Measurements from ENCODE around the gene GRAP2. TPM values are rescaled to one million over a fixed set of nuclear protein-coding genes. Genes with fewer than 3 reads are reported as not detected.
A peak's percentile ranks its signal among the peaks of the same experiment; 100 is the strongest.

Gene GRAP2
- total and polyA plus RNA-seq, 9 of the 15 experiments (the other 6 are each of a cell fraction or from before 2014, with no cell fraction given), result 4.8 to 88.7 (median 60.4) TPM

DNA sequence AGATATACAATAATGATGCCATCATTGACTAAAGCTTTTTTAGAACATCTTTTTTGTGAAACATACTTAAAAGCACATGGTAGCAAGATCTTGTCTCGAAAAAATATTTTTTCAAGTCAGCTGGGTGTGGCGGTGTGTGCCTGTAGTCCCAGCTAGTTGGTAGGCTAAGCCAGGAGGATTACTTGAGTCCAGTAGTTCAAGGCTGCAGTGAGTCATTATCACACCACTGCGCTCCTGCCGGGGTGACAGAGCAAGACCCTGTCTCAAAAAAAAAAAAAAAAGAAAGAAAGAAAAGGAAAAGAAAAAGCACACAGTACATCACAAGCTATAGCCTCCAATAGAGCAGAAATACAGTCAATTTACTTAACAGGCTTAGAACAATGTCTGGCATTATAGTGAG, 44.3 kb upstream of the GRAP2 start (continued):
- TF ChIP-seq EHMT2 (IDR thresholded peaks at IDR 0.05), result peak; percentile 59
- peak; percentile 18; the same call in 1 of the 2 replicates for TF ChIP-seq EP300 (IDR thresholded peaks at IDR 0.05; ENCODE audit: low read length)
- peak; percentile 24; the same call in 1 of the 2 replicates for TF ChIP-seq EP400 (IDR thresholded peaks at IDR 0.05)
- TF ChIP-seq, protein P1, sequence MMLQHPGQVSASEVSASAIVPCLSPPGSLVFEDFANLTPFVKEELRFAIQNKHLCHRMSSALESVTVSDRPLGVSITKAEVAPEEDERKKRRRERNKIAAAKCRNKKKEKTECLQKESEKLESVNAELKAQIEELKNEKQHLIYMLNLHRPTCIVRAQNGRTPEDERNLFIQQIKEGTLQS (IDR thresholded peaks at IDR 0.05), result peak; percentile 68
- TF ChIP-seq, protein P1 (CRISPR knock-in tag; conservative IDR thresholded peaks at IDR 0.05), result no peak
- TF ChIP-seq, protein P2, sequence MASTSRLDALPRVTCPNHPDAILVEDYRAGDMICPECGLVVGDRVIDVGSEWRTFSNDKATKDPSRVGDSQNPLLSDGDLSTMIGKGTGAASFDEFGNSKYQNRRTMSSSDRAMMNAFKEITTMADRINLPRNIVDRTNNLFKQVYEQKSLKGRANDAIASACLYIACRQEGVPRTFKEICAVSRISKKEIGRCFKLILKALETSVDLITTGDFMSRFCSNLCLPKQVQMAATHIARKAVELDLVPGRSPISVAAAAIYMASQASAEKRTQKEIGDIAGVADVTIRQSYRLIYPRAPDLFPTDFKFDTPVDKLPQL (IDR thresholded peaks at IDR 0.05; ENCODE audit: extremely low read depth, insufficient read length), result no peak
- peak in 1 of 2 experiments; percentile 18; a peak in 1 of 4 replicates for TF ChIP-seq ARNT (IDR thresholded peaks at IDR 0.05)
- TF ChIP-seq SMARCE1 (IDR thresholded peaks at IDR 0.05), result peak; percentile 71; the same call in 1 of the 2 replicates

DNA sequence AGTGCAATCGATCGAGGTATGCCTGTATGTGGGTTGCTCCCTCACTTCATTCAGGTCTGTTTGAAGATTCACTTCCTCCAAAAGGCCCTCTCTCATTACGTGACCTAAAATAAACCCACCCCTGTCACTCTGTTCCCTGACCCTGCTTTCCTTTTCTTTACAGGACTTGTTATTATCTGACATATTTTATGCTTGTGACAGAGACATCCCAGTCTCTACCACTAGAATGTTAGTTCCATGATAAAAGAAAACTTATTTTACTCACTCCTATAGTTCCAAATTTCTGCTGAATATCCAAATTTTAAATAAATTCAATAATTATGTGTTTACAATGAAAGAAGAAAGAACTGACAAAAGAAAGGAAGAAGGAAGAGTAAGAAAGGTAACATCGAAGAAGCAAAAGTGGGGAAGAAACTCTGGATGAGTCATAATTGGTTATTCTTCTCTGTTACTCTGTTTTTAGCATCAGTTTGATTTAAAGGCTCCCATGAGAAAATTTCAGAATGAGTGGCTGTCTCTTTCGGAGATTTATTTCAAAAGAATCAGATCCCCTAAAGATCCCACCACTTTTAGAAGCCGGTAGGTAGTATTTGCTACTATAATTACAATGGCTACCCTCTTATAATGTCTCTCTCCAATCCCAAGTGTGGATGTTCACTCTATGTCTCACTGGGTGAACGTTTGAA, 40.8 kb upstream of the GRAP2 start:
- DNase-seq (ENCODE audit: extremely low read depth in 1 of 4, low spot score in 3 of 4) (no peak), ATAC-seq (no peak), FAIRE-seq (no peak)
- Histone ChIP-seq H3K4me3 (no peak overlapping the region), H3K9ac (ENCODE audit: insufficient read depth in 1 of 2, low read depth in 2 of 2, low read length in 2 of 2) (no peak overlapping the region; a peak in 1 of 4 replicates), H3K9me1 (ENCODE audit: control insufficient read depth, insufficient read depth, low read length) (no peaks in the 10 kb centered on the region), H4K20me1 (replicated peaks; ENCODE audit: control insufficient read depth, insufficient read depth, low read length) (no peaks in the 10 kb centered on the region), H3K4me1 (replicated peaks in 1 of 2; ENCODE audit: control insufficient read depth in 2 of 2, insufficient read depth in 2 of 2, low read length in 2 of 2) (peaks cover 2 to 4% of the 10 kb centered on the region in 2 experiments; a peak in 4 of 5 replicates), H3K36me3 (ENCODE audit: control insufficient read depth, insufficient read depth, low read length) (no peaks in the 10 kb centered on the region), H3K4me2 (ENCODE audit: insufficient read depth, low read length) (no peak overlapping the region), H3K27ac (ENCODE audit: extremely low read depth, low read depth, low read length) (peak overlapping the region; percentile 23; the same call in 2 of the 3 replicates), H3K79me2 (ENCODE audit: control insufficient read depth, insufficient read depth, low read length) (no peaks in the 10 kb centered on the region), H2AFZ (ENCODE audit: low read depth, low read length) (peak overlapping the region; percentile 75), H3K9me3 (replicated peaks; ENCODE audit: control insufficient read depth, insufficient read depth, low read depth, low read length) (no peaks in the 10 kb centered on the region), H3K27me3 (ENCODE audit: control insufficient read depth in 2 of 2, insufficient read depth in 2 of 2, low read length in 2 of 2) (no peaks in the 10 kb centered on the region)
- 38% methylated on average over 7 of the region's 7 CpGs for WGBS (ENCODE audit: insufficient coverage, low coverage, missing lambda C conversion rate)
- POLR2A ChIA-PET, result no interaction called here
- BruUV-seq (replicated peaks), result no TSS peak
- intact Hi-C loops (cut with micrococcal nuclease) (loop anchor here (10.0 kb wide), 1 partner anchor 65 kb away; no protein-coding TSS in a partner anchor), in situ Hi-C loops (cut with MboI) (no loop called here)
- CTCF ChIA-PET (ENCODE audit: low intra/inter-chr PET ratio), result no interaction called here
- TF ChIP-seq SRSF9 (IDR thresholded peaks at IDR 0.05; ENCODE audit: borderline replicate concordance, low read depth, low read length) (no peak), CLOCK (CRISPR knock-in tag; IDR thresholded peaks at IDR 0.05; ENCODE audit: borderline replicate concordance) (no peak)
- TF ChIP-seq, protein P3, sequence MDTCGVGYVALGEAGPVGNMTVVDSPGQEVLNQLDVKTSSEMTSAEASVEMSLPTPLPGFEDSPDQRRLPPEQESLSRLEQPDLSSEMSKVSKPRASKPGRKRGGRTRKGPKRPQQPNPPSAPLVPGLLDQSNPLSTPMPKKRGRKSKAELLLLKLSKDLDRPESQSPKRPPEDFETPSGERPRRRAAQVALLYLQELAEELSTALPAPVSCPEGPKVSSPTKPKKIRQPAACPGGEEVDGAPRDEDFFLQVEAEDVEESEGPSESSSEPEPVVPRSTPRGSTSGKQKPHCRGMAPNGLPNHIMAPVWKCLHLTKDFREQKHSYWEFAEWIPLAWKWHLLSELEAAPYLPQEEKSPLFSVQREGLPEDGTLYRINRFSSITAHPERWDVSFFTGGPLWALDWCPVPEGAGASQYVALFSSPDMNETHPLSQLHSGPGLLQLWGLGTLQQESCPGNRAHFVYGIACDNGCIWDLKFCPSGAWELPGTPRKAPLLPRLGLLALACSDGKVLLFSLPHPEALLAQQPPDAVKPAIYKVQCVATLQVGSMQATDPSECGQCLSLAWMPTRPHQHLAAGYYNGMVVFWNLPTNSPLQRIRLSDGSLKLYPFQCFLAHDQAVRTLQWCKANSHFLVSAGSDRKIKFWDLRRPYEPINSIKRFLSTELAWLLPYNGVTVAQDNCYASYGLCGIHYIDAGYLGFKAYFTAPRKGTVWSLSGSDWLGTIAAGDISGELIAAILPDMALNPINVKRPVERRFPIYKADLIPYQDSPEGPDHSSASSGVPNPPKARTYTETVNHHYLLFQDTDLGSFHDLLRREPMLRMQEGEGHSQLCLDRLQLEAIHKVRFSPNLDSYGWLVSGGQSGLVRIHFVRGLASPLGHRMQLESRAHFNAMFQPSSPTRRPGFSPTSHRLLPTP (IDR thresholded peaks at IDR 0.05; ENCODE audit: borderline replicate concordance, extremely low read depth, insufficient read length), result no peak
- TF ChIP-seq, protein P4, sequence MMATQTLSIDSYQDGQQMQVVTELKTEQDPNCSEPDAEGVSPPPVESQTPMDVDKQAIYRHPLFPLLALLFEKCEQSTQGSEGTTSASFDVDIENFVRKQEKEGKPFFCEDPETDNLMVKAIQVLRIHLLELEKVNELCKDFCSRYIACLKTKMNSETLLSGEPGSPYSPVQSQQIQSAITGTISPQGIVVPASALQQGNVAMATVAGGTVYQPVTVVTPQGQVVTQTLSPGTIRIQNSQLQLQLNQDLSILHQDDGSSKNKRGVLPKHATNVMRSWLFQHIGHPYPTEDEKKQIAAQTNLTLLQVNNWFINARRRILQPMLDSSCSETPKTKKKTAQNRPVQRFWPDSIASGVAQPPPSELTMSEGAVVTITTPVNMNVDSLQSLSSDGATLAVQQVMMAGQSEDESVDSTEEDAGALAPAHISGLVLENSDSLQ (IDR thresholded peaks at IDR 0.05), result peak; percentile 68

Measured in K562 (cell line).